Sigmoid colon (tissue), 4 donors: ENCODE measurements around the gene PPP1R16B.

Experiments
- CTCF ChIP-seq, 4 experiments: fragments of 450-650 bp in 3 of 4; fragments of 200-600 bp in 1 of 4; IDR thresholded peaks; one replicate each; pipeline ENCODE4 v1.5.1; 2016 to 2019; ENCODE audit warnings: antibody characterized with exemption in 4 of 4, mild to moderate bottlenecking in 3 of 4, moderate library complexity in 2 of 4
- POLR2A ChIP-seq, 2 donors: fragments of 450-650 bp; IDR thresholded peaks; one replicate each; pipeline ENCODE4 v1.6.1; 2016; ENCODE audit warnings: antibody characterized with exemption in 2 of 2, mild to moderate bottlenecking in 2 of 2, moderate library complexity in 2 of 2
- POLR2AphosphoS5 ChIP-seq, 4 donors: sonication (generic); formaldehyde crosslinking; IDR thresholded peaks; one replicate each; pipeline ENCODE4 v1.6.1; 2017; ENCODE audit warnings: antibody characterized with exemption in 4 of 4

- TF ChIP-seq POLR2A (IDR thresholded peaks at IDR 0.05) (no peak), CTCF (IDR thresholded peaks at IDR 0.05) (no peak), POLR2AphosphoS5 (IDR thresholded peaks at IDR 0.05) (no peak)
Observed at GRCh38 chr20:38873050-38873581, 67.6 kb downstream of the PPP1R16B start.
